ENCODE data around the gene NDUFA3. TPM values are rescaled to one million over a fixed set of nuclear protein-coding genes. Genes with fewer than 3 reads are reported as not detected.

The NDUFA3 gene
- total and polyA plus RNA-seq, 2 of the 13 experiments (the other 11 are each of a cell fraction or from before 2014, with no cell fraction given): 31.6 to 75.4 TPM

- TF ChIP-seq FUBP1 (CRISPR knock-in tag; IDR thresholded peaks at IDR 0.05; ENCODE audit: borderline replicate concordance): peak; percentile 51; the same call in 1 of the 2 replicates
- no peak for TF ChIP-seq ZNF484 (CRISPR knock-in tag; IDR thresholded peaks at IDR 0.05; ENCODE audit: borderline replicate concordance, low read depth)
- no peak for TF ChIP-seq ZNF597 (CRISPR knock-in tag; IDR thresholded peaks at IDR 0.05)
- TF ChIP-seq NR2F6 (IDR thresholded peaks at IDR 0.05): no peak; the same call in 1 of the 2 replicates
- peak; percentile 43; the same call in 1 of the 2 replicates for TF ChIP-seq NR2F6 (CRISPR knock-in tag; IDR thresholded peaks at IDR 0.05)
- TF ChIP-seq NR1H2 (CRISPR knock-in tag; IDR thresholded peaks at IDR 0.05; ENCODE audit: borderline replicate concordance, low read depth): no peak
- TF ChIP-seq, protein P1, sequence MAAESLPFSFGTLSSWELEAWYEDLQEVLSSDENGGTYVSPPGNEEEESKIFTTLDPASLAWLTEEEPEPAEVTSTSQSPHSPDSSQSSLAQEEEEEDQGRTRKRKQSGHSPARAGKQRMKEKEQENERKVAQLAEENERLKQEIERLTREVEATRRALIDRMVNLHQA (CRISPR knock-in tag; IDR thresholded peaks at IDR 0.05): no peak
- TF ChIP-seq ZNF780A (CRISPR knock-in tag; IDR thresholded peaks at IDR 0.05): no peak; the same call in 1 of the 2 replicates
- TF ChIP-seq CBX1 (IDR thresholded peaks at IDR 0.05; ENCODE audit: low read depth): peak; percentile 77
- no peak for TF ChIP-seq ZNF101 (CRISPR knock-in tag; IDR thresholded peaks at IDR 0.05; ENCODE audit: borderline replicate concordance, low read depth)
- TF ChIP-seq, protein P2, sequence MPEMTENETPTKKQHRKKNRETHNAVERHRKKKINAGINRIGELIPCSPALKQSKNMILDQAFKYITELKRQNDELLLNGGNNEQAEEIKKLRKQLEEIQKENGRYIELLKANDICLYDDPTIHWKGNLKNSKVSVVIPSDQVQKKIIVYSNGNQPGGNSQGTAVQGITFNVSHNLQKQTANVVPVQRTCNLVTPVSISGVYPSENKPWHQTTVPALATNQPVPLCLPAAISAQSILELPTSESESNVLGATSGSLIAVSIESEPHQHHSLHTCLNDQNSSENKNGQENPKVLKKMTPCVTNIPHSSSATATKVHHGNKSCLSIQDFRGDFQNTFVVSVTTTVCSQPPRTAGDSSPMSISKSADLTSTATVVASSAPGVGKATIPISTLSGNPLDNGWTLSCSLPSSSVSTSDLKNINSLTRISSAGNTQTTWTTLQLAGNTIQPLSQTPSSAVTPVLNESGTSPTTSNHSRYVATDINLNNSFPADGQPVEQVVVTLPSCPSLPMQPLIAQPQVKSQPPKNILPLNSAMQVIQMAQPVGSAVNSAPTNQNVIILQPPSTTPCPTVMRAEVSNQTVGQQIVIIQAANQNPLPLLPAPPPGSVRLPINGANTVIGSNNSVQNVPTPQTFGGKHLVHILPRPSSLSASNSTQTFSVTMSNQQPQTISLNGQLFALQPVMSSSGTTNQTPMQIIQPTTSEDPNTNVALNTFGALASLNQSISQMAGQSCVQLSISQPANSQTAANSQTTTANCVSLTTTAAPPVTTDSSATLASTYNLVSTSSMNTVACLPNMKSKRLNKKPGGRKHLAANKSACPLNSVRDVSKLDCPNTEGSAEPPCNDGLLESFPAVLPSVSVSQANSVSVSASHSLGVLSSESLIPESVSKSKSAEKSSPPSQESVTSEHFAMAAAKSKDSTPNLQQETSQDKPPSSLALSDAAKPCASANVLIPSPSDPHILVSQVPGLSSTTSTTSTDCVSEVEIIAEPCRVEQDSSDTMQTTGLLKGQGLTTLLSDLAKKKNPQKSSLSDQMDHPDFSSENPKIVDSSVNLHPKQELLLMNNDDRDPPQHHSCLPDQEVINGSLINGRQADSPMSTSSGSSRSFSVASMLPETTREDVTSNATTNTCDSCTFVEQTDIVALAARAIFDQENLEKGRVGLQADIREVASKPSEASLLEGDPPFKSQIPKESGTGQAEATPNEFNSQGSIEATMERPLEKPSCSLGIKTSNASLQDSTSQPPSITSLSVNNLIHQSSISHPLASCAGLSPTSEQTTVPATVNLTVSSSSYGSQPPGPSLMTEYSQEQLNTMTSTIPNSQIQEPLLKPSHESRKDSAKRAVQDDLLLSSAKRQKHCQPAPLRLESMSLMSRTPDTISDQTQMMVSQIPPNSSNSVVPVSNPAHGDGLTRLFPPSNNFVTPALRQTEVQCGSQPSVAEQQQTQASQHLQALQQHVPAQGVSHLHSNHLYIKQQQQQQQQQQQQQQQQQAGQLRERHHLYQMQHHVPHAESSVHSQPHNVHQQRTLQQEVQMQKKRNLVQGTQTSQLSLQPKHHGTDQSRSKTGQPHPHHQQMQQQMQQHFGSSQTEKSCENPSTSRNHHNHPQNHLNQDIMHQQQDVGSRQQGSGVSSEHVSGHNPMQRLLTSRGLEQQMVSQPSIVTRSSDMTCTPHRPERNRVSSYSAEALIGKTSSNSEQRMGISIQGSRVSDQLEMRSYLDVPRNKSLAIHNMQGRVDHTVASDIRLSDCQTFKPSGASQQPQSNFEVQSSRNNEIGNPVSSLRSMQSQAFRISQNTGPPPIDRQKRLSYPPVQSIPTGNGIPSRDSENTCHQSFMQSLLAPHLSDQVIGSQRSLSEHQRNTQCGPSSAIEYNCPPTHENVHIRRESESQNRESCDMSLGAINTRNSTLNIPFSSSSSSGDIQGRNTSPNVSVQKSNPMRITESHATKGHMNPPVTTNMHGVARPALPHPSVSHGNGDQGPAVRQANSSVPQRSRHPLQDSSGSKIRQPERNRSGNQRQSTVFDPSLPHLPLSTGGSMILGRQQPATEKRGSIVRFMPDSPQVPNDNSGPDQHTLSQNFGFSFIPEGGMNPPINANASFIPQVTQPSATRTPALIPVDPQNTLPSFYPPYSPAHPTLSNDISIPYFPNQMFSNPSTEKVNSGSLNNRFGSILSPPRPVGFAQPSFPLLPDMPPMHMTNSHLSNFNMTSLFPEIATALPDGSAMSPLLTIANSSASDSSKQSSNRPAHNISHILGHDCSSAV (CRISPR knock-in tag; IDR thresholded peaks at IDR 0.05; ENCODE audit: borderline replicate concordance): 0 out of 2 replicates have a peak, but pooled peaks have one; percentile 51
- TF ChIP-seq FOXK2 (IDR thresholded peaks at IDR 0.05): peak; percentile 67; the same call in 1 of the 2 replicates
- peak; percentile 28; the same call in 1 of the 2 replicates for TF ChIP-seq E2F1 (CRISPR knock-in tag; IDR thresholded peaks at IDR 0.05)
These were observed 12.7 kb downstream of the NDUFA3 start, which contains the start of the genes PRPF31 and TFPT (continued) for GRCh38 chr19:54115109-54116063.
